H1 (cell line): ENCODE measurements around the gene GSE1.

Experiments used
- ASH2L ChIP-seq: fragments of 200-600, 300-600 bp; sonication (generic); IDR thresholded peaks from one replicate; pipeline ENCODE4 v1.7.1; 2017; ENCODE audit warnings: low read length
- CTCF ChIP-seq, 3 experiments: IDR thresholded peaks; 1 replicate in 2 of 3; 2 replicates in 1 of 3; pipeline versions ENCODE4 v1.5.1 to v1.6.1; 2011; ENCODE audit warnings: low read length in 3 of 3, mild to moderate bottlenecking in 3 of 3, inconsistent platforms in 2 of 3, low read depth in 1 of 3, moderate library complexity in 1 of 3; ENCODE audit not compliant: insufficient read depth in 1 of 3; ENCODE audit errors: control extremely low read depth in 1 of 3
- EP300 ChIP-seq, 2 experiments: IDR thresholded peaks; 1 replicate in 1 of 2; 2 replicates in 1 of 2; pipeline ENCODE4 v1.6.1; 2011 to 2012; ENCODE audit warnings: low read depth in 2 of 2, low read length in 2 of 2, mild to moderate bottlenecking in 2 of 2, borderline replicate concordance in 1 of 2, inconsistent platforms in 1 of 2, moderate library complexity in 1 of 2
- EZH2 ChIP-seq: fragments of 200-600 bp; sonication (generic); IDR thresholded peaks from 2 replicates; pipeline ENCODE4 v1.7.1; 2012; ENCODE audit warnings: low read depth, mild to moderate bottlenecking, moderate library complexity, low read length, inconsistent platforms; ENCODE audit not compliant: severe bottlenecking
- GABPA ChIP-seq: IDR thresholded peaks from 2 replicates; pipeline ENCODE4 v1.6.1; 2011; ENCODE audit warnings: mild to moderate bottlenecking, low read length, moderate library complexity, borderline replicate concordance; ENCODE audit not compliant: insufficient read depth
- GTF2F1 ChIP-seq: IDR thresholded peaks from 2 replicates; pipeline ENCODE4 v1.6.1; 2012; ENCODE audit warnings: low read depth, low read length, improper control_type of control experiment, borderline replicate concordance
- JUN ChIP-seq: IDR thresholded peaks from 2 replicates; pipeline ENCODE4 v1.6.1; 2011; ENCODE audit warnings: low read depth, mild to moderate bottlenecking, improper control_type of control experiment, low read length
- MAFK ChIP-seq: IDR thresholded peaks from 2 replicates; pipeline ENCODE4 v1.6.1; 2012; ENCODE audit warnings: low read depth, mild to moderate bottlenecking, improper control_type of control experiment, low read length
- POLR2A ChIP-seq, 2 experiments: IDR thresholded peaks; 1 replicate in 1 of 2; 2 replicates in 1 of 2; pipeline ENCODE4 v1.6.1; 2011; ENCODE audit warnings: low read depth in 2 of 2, low read length in 2 of 2, mild to moderate bottlenecking in 2 of 2; ENCODE audit errors: control extremely low read depth in 1 of 2
- RXRA ChIP-seq: IDR thresholded peaks from 2 replicates; pipeline ENCODE4 v1.6.1; 2011; ENCODE audit warnings: low read depth, mild to moderate bottlenecking, low read length, moderate library complexity; ENCODE audit not compliant: insufficient read depth
- SIN3A ChIP-seq, 2 experiments: IDR thresholded peaks in 1 of 2; conservative IDR thresholded peaks in 1 of 2; 2 replicates each; pipeline ENCODE4 v1.6.1; 2011 to 2012; ENCODE audit warnings: low read length in 2 of 2, improper control_type of control experiment in 1 of 2, low read depth in 1 of 2, mild to moderate bottlenecking in 1 of 2
- SP2 ChIP-seq: IDR thresholded peaks from 2 replicates; pipeline ENCODE4 v1.6.1; 2012; ENCODE audit warnings: mild to moderate bottlenecking, low read length, inconsistent platforms
- YY1 ChIP-seq: IDR thresholded peaks from 2 replicates; pipeline ENCODE4 v1.6.1; 2011; ENCODE audit warnings: low read depth, mild to moderate bottlenecking, low read length

- TF ChIP-seq CTCF (IDR thresholded peaks at IDR 0.05; ENCODE audit: control extremely low read depth in 1 of 3, insufficient read depth in 1 of 3, low read depth in 1 of 3, low read length in 3 of 3) (no peak), GTF2F1 (no peak), SIN3A (conservative IDR thresholded peaks at IDR 0.05 in 1 of 2, IDR thresholded peaks at IDR 0.05 in 1 of 2; ENCODE audit: low read depth in 1 of 2, low read length in 2 of 2) (no peak), RXRA (no peak), ASH2L (no peak), JUN (no peak), GABPA (no peak), MAFK (no peak), POLR2A (IDR thresholded peaks at IDR 0.05; ENCODE audit: control extremely low read depth in 1 of 2, low read depth in 2 of 2, low read length in 2 of 2) (no peak), SP2 (no peak), YY1 (no peak), EP300 (IDR thresholded peaks at IDR 0.05; ENCODE audit: borderline replicate concordance in 1 of 2, low read depth in 2 of 2, low read length in 2 of 2) (no peak), EZH2 (no peak)
Measured at GRCh38 chr16:85577899-85578598, 35.1 kb upstream of the GSE1 start.
